Measurements from ENCODE around the gene ATP5PO.

- TF ChIP-seq CTCF (IDR thresholded peaks at IDR 0.05; ENCODE audit: low read depth, low read length) (no peak), EZH2phosphoT487 (IDR thresholded peaks at IDR 0.05; ENCODE audit: low read depth) (no peak)
These were observed 50.4 kb downstream of the ATP5PO start for GRCh38 chr21:33865176-33865575.
